MM.1S (cell line): ENCODE measurements around the gene RSRC1.

Experiments used
- DNase-seq: peaks from one replicate; pipeline ENCODE4 v3.0.0-alpha.2; 2015
- H2AFZ ChIP-seq: fragments of 300-600 bp; sonication (generic); 2 replicates; pipeline ENCODE4 v1.6.0; 2016; ENCODE audit warnings: antibody characterized with exemption, low read length
- H3F3A ChIP-seq: fragments of 300-600 bp; sonication (generic); 2 replicates; pipeline ENCODE4 v1.6.1; 2016; ENCODE audit warnings: mild to moderate bottlenecking, antibody characterized with exemption, low read length, moderate library complexity, mixed read lengths; ENCODE audit not compliant: insufficient read depth
- H3K27ac ChIP-seq: fragments of 300-600 bp; sonication (generic); 2 replicates; pipeline ENCODE4 v1.5.1; 2016; ENCODE audit warnings: mild to moderate bottlenecking, low read length
- H3K27me3 ChIP-seq: fragments of 300-600 bp; sonication (generic); replicated peaks from 2 replicates; pipeline ENCODE4 v1.6.0; 2016; ENCODE audit warnings: low read length; ENCODE audit not compliant: insufficient read depth
- H3K36me3 ChIP-seq: fragments of 300-600 bp; sonication (generic); replicated peaks from 2 replicates; pipeline ENCODE4 v1.6.1; 2016; ENCODE audit warnings: mild to moderate bottlenecking, low read length, mixed read lengths; ENCODE audit not compliant: insufficient read depth
- H3K4me1 ChIP-seq: fragments of 300-600 bp; sonication (generic); 2 replicates; pipeline ENCODE4 v1.6.1; 2016; ENCODE audit warnings: low read length, mixed read lengths
- H3K4me2 ChIP-seq: fragments of 300-600 bp; sonication (generic); 2 replicates; pipeline ENCODE4 v1.6.0; 2016; ENCODE audit warnings: low read depth, low read length
- H3K4me3 ChIP-seq: fragments of 300-600 bp; sonication (generic); 2 replicates; pipeline ENCODE4 v1.5.1; 2016; ENCODE audit warnings: low read length, mixed read lengths
- H3K79me2 ChIP-seq: fragments of 300-600 bp; sonication (generic); 2 replicates; pipeline ENCODE4 v1.6.1; 2016; ENCODE audit warnings: mixed run types, low read length, mixed read lengths
- H3K9ac ChIP-seq: fragments of 300-600 bp; sonication (generic); 2 replicates; pipeline ENCODE4 v1.6.1; 2016; ENCODE audit warnings: low read length, mixed read lengths
- H3K9me2 ChIP-seq: fragments of 300-600 bp; sonication (generic); replicated peaks from 2 replicates; pipeline ENCODE4 v1.6.1; 2016; ENCODE audit warnings: mild to moderate bottlenecking, low read length, mixed read lengths; ENCODE audit not compliant: insufficient read depth
- H3K9me3 ChIP-seq: fragments of 300-600 bp; sonication (generic); replicated peaks from 2 replicates; pipeline ENCODE4 v1.6.1; 2016; ENCODE audit warnings: mild to moderate bottlenecking, low read length, mixed read lengths; ENCODE audit not compliant: insufficient read depth
- H4K20me1 ChIP-seq: fragments of 300-600 bp; sonication (generic); 2 replicates; pipeline ENCODE4 v1.6.1; 2016; ENCODE audit warnings: mild to moderate bottlenecking, low read length, moderate library complexity, mixed read lengths; ENCODE audit not compliant: insufficient read depth
- EZH2 ChIP-seq: fragments of 300-600 bp; sonication (generic); optimal IDR thresholded peaks from 2 replicates; pipeline ENCODE3; 2017; ENCODE audit warnings: low read depth, mild to moderate bottlenecking, antibody characterized with exemption, low read length, mixed read lengths
- EZH2phosphoT487 ChIP-seq: fragments of 300-600 bp; sonication (generic); IDR thresholded peaks from 2 replicates; pipeline ENCODE4 v1.6.1; 2018; ENCODE audit warnings: antibody characterized with exemption, low read length
- TF ChIP-seq, protein P1 (sequence below): fragments of 300-600 bp; sonication (generic); IDR thresholded peaks from 2 replicates; pipeline ENCODE4 v1.5.1; 2016; ENCODE audit warnings: antibody characterized with exemption, low read length, mixed read lengths

Gene RSRC1

DNA sequence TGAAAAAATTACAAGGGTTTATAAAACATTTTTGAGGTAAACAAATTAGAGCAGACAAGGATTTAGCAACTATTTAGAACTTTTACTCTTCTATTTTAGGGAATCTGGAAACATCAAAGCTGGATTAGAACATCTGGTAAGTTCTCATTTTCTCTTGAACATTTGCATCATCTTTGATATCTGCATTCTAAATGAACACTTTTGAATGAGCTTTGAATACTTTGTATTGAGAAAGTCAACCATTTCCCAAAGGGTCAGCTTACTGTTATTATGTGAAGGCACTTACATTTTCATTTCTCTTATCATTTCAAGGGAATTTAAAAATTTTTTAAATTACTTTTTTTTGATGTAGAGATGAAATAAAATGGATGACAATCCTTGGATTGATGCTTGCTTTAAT, 188.1 kb downstream of the RSRC1 start:
- Histone ChIP-seq H3K9ac (no peak overlapping the region), H3K36me3 (no peaks in the 10 kb centered on the region), H3K27me3 (no peaks in the 10 kb centered on the region), H3K4me3 (no peak overlapping the region), H3K4me2 (no peak overlapping the region), H3K27ac (no peak overlapping the region), H3F3A (no peaks in the 10 kb centered on the region), H3K9me3 (no peaks in the 10 kb centered on the region), H4K20me1 (no peaks in the 10 kb centered on the region), H3K9me2 (no peaks in the 10 kb centered on the region), H2AFZ (no peak overlapping the region), H3K4me1 (no peaks in the 10 kb centered on the region), H3K79me2 (no peaks in the 10 kb centered on the region)
- DNase-seq: no peak
- TF ChIP-seq, protein P1, sequence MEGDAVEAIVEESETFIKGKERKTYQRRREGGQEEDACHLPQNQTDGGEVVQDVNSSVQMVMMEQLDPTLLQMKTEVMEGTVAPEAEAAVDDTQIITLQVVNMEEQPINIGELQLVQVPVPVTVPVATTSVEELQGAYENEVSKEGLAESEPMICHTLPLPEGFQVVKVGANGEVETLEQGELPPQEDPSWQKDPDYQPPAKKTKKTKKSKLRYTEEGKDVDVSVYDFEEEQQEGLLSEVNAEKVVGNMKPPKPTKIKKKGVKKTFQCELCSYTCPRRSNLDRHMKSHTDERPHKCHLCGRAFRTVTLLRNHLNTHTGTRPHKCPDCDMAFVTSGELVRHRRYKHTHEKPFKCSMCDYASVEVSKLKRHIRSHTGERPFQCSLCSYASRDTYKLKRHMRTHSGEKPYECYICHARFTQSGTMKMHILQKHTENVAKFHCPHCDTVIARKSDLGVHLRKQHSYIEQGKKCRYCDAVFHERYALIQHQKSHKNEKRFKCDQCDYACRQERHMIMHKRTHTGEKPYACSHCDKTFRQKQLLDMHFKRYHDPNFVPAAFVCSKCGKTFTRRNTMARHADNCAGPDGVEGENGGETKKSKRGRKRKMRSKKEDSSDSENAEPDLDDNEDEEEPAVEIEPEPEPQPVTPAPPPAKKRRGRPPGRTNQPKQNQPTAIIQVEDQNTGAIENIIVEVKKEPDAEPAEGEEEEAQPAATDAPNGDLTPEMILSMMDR: no peak
- TF ChIP-seq EZH2 (no peak), EZH2phosphoT487 (no peak)

DNA sequence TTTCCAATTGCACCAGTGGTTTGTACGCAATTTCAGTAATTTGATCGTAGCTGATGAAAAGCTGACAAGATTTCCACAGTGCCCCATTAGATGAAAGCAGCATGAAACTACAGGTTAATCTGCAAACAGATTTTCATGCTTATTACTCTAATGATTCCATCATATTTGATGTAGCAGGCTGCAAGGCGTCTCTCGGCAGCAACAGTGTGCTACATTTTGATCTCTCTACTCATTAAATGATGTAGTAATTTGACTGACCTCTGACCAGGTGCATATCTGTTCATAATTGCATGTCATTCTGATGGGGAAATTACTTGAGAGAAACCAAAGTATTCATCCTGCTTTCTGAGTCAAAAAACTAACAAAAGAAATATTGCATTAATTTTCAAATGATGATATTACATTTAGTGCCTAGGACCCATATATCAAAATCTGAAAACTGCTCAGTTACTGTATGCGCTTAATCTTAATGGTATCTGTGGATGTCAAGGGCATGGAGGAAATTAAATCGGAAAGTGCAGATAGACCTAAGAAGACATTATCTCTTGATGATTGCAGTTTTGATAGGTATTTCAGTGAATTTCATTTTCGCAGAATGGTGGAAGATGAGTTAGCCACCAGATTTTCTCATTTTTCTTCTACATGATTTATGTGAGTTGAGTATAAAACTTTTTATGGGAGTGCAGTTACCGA, 198.5 kb downstream of the RSRC1 start:
- no peak for TF ChIP-seq EZH2
- TF ChIP-seq, protein P1: no peak
- TF ChIP-seq EZH2phosphoT487: no peak
- Histone ChIP-seq H2AFZ (no peak overlapping the region), H3F3A (no peaks in the 10 kb centered on the region), H3K4me3 (no peak overlapping the region), H3K36me3 (no peaks in the 10 kb centered on the region), H4K20me1 (no peaks in the 10 kb centered on the region), H3K79me2 (no peaks in the 10 kb centered on the region), H3K27ac (no peak overlapping the region), H3K9ac (no peak overlapping the region), H3K4me2 (no peak overlapping the region), H3K27me3 (no peaks in the 10 kb centered on the region), H3K9me3 (no peaks in the 10 kb centered on the region), H3K9me2 (no peaks in the 10 kb centered on the region), H3K4me1 (0 out of 2 replicates have a peak, but pooled peaks cover 5% of the 10 kb centered on the region)
- no peak for DNase-seq

DNA sequence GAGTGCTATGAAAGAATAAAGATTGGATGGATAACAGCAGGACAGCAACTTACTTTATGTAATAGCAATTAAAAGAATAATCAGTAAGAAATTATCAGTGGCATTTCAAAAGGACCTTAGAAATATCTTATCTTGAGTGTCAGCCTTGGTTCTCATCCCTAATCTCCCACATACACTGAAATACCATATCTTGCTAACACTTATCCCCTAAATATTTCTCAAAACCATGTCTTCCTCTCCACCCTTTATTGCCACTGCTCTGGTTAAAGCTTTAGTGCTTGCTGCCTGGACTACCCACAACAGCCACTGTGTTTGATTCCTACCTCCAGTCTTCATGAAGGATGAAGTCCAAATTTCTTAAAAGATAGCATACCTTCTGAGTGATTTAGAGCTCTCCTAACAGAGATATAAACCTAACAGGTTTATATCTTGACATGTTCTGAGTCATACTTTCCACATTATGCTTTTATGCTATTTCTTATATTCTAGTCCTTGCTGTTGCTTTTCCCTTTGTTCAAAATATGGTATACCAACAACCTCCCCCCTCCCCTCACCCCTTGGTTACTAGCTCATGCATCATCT, 202.8 kb downstream of the RSRC1 start:
- H3K4me2 ChIP-seq: no peak overlapping the region
- H3K9me2 ChIP-seq: no peaks in the 10 kb centered on the region
- H3F3A ChIP-seq: no peaks in the 10 kb centered on the region
- no peak overlapping the region for H2AFZ ChIP-seq
- H4K20me1 ChIP-seq: no peaks in the 10 kb centered on the region
- H3K4me3 ChIP-seq: no peak overlapping the region
- H3K4me1 ChIP-seq: 0 out of 2 replicates have a peak, but pooled peaks cover 5% of the 10 kb centered on the region
- no peaks in the 10 kb centered on the region for H3K79me2 ChIP-seq
- no peaks in the 10 kb centered on the region for H3K36me3 ChIP-seq
- H3K27me3 ChIP-seq: no peaks in the 10 kb centered on the region
- H3K9ac ChIP-seq: no peak overlapping the region
- H3K27ac ChIP-seq: no peak overlapping the region
- DNase-seq: no peak
- TF ChIP-seq, protein P1: no peak
- TF ChIP-seq EZH2phosphoT487 (no peak), EZH2 (no peak)
- H3K9me3 ChIP-seq: no peaks in the 10 kb centered on the region
